HG03520 (cell line): Measurements from ENCODE around the gene ABCB9.
"Not testable (repeated sequence)": the region's sequence is repeated elsewhere in the genome, so short reads cannot be mapped to it uniquely, and the experiment has no call there.

ENCODE experiments used
- ATAC-seq: cut with Tn5 transposase; IDR thresholded peaks from one replicate; pipeline ENCODE4 v1.9.1; 2021; ENCODE audit warnings: mild to moderate bottlenecking, moderate library complexity; ENCODE audit not compliant: unreplicated experiment

ABCB9 gene

DNA sequence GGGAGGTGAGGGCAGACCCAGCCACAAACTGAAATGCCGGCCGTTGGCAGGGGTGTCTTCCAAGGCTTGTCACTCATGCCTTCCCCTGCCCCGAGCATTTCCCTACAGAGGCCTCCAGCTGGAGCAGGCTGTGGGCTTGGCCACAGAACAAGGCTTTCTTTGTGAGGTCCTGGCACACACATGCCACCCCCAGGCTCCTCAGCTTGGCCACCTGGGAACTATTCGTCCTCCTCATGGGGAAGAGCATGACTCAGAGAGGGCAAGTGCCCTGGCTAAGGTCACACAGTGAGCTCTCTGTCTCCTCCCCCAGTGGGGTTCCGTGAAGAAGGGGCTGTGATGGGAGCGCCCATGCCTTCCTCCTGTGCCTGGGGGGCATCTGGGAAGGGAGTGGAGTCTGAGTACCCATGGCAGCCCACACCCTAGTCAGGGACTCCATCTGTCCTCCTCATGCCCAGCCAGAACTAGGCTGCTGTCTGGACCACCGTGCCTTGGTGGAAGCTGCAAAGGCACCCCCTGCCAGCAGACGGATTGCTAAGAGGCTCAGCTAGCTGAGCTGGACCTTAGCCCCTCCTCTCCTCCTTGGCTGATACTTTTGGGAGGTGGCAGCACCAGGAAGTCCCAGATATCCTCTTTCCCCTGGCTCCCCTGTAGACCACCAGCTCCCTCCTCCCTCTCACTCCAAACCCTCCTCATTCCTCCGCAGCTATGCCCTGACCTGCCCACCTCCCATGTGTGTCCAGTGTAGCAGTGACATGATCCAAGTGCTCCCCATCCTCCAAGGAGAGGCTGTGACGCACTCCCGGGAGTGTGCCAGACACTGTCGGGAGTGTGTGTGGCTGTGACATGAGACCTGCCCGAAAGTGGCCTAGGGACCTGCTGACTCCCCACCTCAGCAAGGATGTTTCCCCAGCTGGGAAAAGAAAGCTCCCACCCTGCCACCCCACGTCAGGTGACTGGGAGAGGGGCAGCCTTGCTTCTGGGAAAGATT, 21.4 kb downstream of the ABCB9 start:
- ATAC-seq, result no peak

DNA sequence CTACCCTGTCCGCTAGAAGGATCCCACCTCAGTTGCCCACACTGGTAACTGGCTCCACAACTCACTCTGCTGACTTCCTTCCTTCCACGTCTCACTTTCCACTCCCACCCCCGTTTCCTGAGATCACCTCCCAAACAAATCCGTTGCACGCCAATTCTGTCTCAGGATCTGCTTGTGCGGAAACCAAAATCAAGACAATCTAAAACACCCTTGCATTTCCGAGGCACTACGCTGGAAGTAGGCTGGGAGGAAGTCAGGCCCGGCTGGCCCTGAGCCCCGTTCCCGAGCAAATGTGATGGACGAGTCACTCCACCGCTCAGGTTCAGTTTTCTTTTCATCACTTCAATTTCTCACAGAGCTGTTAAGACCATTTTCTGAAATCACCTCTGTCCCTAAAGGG, 23.1 kb downstream of the ABCB9 start:
- no peak for ATAC-seq

DNA sequence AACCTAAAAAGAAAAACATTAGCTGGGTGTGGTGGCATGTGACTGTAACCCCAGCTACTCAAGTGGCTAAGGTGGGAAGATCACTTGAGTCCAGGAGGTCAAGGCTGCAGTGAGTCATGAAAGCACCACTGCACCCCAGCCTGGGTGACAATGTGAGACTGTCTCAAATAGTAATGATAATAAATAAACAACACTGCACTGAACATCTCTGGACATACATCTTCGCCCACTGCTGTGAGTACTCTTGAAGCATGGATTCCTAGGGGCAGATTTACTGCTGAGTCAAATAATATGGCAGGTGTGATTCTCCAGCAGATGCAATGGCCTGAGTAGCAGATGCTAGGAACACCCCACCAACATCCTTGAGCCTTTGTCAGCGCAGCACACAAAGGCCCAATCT, 23.6 kb downstream of the ABCB9 start:
- no peak for ATAC-seq

DNA sequence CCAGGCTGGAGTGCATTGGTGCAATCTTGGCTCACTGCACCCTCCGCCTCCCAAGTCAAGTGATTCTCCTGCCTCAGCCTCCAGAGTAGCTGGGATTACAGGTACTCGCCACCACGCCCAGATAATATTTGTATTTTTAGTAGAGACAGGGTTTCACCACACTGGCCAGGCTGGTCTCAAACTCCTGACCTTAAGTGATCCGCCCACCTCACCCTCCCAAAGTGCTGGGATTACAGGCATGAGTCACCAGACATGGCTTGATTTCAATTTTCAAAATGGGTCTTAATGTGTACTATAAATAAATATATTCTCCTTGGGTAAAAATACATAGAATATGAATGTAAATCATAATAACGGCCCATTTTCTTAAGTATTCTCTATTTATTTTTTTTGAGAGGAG, 24.9 kb downstream of the ABCB9 start:
- ATAC-seq, result not testable (repeated sequence)

DNA sequence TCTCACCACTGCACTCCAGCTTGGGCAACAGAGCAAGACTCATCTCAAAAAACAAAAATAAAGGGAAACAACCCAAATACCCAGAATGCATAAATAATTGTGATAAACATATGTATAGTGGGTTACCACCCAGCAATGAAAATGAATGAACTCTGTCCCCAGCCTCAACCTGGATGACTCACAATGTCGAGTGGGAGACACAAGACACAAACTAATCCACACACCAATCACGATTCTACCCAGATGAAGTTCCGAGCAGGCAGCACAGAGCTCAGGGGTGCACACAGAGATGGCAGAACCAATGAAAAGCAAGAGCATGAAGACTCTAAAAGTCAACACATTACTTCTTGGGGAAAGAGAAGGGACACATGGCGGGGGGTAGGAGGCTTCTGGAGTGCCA, 27.1 kb downstream of the ABCB9 start:
- no peak for ATAC-seq

DNA sequence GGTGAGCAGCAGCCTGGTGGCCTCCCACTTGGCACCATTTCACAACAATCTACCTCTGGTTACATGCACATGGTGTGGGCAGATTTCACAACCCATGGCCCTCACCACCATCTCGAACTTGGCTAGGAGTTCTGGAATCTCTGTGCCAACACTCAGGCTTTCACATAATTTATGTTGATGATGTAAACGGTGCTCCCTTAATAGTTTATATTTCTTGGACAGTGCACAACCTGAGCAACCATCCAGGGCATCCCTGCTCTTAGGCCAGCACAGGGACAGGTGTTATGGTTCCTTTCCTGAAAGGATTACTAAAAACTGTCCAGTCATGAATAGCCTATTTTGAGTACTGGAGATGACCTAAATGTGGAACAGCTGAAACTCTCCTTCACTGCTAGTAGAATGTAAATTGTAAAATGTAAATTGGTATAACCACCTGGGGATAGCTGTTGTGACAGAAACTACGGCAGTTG, 28.6 kb downstream of the ABCB9 start:
- no peak for ATAC-seq

DNA sequence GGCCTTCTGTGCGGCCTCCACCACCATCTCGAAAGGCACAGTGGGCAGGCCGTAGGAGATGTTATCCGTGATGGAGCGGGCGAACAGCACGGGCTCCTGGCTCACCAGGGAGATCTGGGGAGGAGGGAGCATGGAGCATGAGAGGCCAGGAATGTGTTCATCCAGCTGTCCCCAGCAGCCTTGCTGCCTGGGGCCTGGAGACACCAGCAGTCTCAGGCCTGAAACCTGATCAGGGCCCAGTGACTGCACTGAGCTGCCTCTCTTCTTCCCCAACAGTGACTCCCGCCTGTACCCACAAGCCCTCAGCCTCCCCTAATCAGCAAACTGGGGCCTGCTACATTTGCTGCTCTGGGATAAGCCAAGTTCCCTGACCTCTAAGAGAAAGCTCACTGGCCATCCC, 30.9 kb downstream of the ABCB9 start:
- ATAC-seq, result no peak

DNA sequence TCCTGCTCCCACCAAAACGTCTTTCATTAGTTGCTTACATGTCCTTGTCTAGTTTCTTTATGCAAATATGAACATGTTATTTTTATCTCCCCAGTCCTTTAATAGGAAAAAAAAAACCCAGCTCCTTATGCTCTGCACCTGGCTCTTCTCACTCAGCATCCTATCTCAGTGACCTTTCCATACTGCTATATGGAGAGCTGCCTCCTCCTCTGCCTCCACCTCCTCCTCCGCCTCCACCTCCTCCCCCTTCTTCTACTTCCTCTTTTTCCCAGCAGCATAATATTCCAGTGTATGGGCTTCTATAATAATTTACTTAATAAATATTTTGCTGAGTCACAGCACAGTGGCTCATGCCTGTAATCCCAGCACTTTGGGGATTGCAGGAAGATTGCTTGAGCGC, 31.5 kb downstream of the ABCB9 start:
- ATAC-seq, result no peak

DNA sequence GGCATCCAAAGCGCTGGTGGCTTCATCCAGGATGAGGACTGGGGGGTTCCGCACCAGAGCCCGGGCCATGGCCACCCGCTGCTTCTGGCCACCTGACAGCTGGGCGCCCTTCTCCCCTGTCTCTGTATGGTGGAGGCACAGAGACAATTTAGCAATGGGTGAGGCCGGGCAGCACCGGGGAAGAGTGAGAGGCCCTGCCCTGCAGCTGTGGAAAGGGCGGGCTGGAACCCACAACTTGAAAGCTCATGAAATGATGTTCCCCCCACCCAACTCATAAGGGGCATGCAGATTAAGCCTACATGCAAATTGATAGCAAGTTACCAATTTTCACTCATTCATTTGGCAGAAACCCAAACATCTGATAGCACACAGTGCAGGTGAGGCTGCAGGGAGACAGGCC, 34.1 kb downstream of the ABCB9 start:
- ATAC-seq, result no peak

DNA sequence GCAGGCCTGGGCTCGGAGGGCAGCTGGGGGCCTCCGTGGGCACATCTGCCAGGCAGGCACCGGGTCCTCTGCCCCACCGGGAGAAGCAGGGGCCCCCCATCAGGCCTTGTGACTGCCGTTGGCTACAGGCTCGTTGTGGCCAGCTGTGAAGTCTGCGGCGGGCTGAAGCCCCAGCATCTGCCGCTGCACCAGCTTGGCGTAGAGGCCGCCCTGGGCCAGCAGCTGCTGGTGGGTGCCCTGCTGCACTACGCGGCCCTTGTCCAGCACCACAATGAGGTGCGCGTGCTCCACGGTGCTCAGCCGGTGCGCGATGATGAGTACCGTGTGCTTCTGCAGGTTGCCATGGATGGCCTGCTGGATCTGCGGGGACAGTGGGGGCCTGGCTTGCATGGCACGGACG, 36.5 kb downstream of the ABCB9 start:
- ATAC-seq, result no peak

DNA sequence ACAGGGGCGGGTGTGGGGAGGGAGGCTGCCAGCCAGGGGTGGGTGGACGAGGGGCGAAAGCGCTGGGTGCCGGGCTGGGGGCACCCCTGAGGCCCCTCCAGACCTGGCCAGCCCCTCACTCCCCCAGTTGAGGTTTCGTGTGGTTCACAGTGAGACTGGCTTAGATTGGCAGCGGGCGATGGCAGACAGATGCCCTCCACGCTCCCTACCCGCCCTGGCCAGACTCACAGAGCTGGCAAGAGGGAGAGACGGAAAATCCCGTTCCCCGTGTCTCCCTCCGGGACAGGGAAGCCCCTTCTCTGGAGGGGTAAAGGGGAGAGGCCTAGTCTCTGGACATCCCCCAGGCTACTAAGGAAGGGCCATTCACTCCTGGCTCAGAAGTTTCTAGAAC, 37.1 kb downstream of the ABCB9 start:
- no peak for ATAC-seq

DNA sequence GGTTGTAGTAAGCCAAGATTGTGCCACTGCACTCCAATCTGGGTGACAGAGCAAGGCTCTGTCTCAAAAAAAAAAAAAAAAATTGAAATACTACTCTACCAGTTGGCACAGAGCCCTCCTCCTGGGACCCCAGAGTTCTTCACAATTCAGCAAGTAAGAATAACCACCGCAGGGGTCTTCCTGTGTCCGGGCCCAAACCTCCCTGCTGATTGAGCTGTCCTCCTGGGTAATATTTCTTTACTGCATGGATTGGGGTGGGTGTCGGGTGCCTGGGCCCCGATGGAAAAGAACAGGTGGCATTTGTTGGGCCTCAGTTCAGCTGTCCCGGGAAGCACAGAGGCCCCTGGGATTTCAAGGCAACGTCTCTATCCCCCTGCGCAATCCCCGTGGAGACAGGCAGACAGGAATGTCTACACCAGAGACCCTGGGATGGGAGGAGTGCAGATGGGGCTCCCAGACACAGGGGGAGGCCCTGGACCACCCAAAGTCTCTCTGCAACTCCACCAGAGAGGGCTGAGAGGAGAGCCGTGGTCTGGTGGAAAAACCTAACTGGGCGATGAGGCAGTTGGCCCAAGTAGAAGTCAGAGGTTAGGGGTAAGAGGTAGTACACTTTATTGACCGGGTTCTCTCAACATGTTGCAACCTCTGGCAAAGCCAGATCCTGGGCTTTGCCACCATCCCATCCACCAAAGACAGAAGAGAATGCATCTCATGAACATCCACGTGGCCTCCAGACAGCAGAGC, 37.7 kb downstream of the ABCB9 start:
- ATAC-seq, result no peak

DNA sequence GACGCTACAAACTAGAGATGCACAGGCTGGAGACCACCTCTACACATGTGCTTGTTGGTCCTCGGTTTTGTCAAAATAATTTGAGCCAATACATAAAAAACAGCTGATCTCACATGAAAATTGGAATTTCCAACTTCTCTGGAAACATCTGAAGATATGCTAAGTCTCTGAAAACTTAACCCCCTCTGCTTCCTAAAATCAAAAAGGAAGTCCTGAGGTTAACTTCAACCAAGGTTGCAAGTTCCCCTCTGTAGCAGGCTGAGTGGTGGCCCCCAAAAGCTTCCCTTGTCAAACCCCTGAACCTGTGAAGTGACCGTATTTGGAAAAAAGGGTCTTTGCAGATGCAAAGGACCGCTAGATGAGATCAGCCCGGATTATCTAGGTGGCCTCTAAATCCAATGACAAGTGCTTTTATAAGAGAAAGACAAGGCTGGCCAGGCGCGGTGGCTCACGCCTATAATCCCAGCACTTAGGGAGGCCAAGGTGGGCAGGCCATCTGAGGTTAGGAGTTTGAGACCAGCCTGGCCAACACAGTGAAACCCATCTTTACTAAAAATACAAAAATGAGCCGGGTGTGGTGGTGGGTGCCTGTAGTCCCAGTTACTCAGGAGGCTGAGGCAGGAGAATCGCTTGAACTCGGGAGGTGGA, 38.4 kb downstream of the ABCB9 start:
- ATAC-seq, result no peak

DNA sequence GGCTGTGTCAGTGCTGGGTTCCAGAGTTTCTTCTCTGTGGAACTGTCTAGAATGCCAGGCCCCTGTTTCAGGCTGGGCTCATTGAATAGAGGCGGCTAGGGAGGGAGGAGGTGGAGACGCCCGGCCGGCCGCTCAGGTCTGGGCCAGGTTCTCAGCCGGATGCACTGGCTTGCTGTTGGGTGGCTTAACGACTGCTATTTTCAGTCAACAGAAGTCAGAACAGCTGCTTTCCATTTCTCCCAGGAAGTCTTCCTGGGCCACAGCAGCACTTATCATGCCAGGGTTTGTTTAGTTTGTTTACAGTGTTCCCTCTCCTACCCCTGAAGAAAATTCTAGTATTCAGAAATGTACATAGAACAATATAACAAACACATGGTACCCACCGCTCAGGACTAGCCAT, 44.3 kb downstream of the ABCB9 start:
- ATAC-seq, result no peak

DNA sequence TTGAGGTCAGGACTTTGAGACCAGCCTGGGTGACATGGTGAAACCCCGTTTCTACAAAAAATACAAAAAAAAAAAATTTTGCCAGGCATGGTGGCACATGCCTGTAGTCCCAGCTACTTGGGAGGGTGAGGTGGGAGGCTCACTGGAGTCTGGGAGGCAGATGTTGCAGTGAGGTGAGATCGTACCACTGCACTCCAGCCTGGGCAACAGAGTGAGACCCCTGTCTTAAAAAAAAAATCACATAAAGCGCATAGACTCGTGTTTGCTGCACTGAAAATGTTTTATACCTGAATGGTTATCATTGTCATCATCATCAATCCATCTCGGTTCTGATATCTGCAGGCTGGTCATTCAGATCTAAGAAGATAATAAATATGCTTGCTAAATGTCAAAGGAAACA, 45.6 kb downstream of the ABCB9 start:
- ATAC-seq, result no peak

DNA sequence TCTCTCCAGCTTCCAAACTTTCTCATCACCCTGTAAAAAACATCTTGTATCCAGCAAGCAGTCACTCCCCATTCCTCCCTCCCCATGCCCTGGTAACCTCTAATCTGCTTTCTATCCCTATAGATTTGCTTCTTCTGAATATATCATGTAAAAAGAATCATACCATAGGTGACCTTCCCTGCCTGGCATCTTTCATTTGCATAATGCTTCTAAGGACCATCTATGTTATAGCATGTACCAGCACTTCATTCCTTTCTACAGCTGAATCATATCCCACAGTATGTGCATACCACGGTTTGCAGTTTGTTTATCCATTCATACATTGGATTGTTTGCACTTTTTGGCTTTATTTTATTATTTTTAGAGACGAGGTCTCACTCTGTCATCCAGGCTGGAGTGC, 47.4 kb downstream of the ABCB9 start:
- no peak for ATAC-seq

DNA sequence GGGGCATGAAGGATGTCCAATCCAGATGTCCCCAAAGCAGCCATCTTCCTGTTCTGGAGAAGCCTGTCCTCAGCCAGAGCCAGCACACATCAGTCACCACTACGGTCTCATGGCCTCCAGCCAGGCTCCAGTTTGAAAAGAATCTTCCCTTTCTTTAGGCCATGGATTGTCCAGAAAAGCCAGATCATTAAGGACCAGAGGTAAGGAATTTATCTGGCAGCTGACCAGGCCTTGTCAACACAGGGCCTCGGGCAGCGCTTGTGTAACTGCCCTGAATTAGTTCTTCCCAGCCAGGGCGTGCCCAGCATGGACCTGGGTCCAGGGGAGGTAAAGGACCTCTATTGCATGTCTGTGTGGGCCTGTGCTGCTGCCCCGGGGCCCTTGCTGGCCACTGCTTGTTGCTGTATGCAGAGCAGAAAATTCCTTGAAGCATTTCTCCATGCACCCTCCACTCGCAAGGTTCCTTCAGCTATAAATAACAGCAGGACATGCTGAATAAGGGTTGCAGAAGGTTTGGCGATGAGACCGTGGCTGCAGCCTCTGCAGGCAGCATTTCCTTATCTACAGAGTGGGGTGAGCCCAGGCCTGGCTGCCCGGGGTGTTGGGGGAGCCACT, 48.6 kb downstream of the ABCB9 start:
- no peak for ATAC-seq

DNA sequence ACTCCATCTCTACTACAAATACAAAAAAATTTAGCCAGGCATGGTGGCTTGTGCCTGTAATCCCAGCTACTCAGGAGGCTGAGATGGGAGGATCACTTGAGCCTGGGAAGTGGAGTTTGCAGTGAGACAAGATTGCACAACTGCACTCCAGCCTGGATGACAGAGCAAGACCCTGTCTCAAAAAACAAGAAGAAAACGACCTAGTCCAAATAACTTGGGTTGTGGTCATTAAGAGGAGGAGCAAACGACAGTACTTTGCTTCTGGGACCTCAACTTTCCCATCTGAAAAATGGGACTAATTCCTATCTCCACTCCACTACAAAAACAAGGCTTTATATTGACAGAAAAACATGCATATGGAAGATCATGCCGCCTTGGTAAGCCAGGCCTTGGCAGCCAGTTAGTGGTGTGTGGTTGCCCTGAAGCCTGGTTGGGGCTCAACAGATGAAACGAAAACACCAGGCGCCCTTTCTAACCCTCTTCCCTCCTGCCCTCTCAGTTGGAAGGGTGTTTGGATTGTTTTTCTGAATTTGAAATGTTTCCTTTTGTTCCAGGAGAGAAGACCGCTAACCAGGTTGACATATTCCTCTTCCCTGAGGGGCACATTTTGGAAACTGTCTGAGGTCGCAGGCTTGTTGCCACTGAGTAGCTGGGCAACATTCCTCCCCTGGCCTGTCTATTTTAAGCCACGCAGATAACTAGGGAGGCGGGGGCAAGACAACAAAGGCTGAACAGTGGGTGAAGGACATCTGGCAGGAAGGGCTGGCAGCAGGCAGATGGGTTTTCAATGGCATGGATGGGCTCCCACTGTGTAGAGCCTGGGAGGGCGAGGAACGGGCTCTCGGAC, 56.6 kb downstream of the ABCB9 start:
- no peak for ATAC-seq

DNA sequence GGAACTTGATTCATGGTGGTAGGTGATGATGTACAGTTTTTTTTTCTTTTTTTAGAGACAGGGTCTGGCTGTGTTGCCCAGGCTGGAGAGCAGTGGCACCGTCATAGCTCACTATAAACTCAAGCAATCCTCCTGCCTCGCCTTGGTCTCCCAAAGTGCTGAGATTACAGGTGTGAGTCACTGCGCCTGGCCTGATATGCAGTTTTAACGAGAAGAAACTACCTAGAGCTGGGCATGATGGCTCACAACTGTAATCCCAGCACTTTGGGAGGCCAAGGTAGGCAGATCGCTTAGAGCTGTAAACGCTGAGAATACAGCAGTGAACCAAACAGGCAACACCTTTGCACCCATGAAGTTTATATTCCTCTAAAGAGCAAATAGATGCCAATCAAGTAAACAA, 57.3 kb downstream of the ABCB9 start:
- ATAC-seq, result no peak

DNA sequence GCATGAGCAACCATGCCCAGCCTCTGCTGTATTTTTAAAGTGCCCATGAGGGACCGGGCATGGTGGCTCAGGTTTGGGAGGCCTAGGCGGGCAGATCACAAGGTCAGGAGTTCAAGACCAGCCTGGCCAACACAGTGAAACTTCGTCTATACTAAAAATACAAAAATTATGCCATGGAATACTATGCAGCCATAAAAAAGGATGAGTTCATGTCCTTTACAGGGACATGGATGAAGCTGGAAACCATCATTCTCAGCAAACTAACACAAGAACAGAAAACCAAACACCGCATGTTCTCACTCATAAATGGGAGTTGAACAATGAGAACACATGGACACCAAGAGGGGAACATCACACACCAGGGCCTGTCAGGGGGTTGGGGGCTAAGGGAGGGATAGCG, 61.0 kb downstream of the ABCB9 start:
- ATAC-seq, result not testable (repeated sequence)
